KOPT-K1 (cell line): Measurements from ENCODE around the gene IL18.
"Not testable (repeated sequence)": the region's sequence is repeated elsewhere in the genome, so short reads cannot be mapped to it uniquely, and the experiment has no call there.

ENCODE experiments used
- H3K27ac ChIP-seq: fragments of 200-600 bp; sonication (generic); 2 replicates; pipeline ENCODE4 v1.5.1; 2016; ENCODE audit warnings: antibody characterized with exemption, mild to moderate bottlenecking, low read depth, low read length; ENCODE audit not compliant: poor library complexity, severe bottlenecking
- H3K36me3 ChIP-seq: fragments of 200-600 bp; sonication (generic); 2 replicates; pipeline ENCODE4 v1.5.1; 2017; ENCODE audit warnings: antibody characterized with exemption, mild to moderate bottlenecking, low read length, moderate library complexity; ENCODE audit not compliant: insufficient read depth
- H3K9me3 ChIP-seq: fragments of 200-600 bp; sonication (generic); 2 replicates; pipeline ENCODE4 v1.5.1; 2017; ENCODE audit warnings: antibody characterized with exemption, low read length, mild to moderate bottlenecking; ENCODE audit not compliant: insufficient read depth, poor library complexity, severe bottlenecking

Gene IL18

DNA sequence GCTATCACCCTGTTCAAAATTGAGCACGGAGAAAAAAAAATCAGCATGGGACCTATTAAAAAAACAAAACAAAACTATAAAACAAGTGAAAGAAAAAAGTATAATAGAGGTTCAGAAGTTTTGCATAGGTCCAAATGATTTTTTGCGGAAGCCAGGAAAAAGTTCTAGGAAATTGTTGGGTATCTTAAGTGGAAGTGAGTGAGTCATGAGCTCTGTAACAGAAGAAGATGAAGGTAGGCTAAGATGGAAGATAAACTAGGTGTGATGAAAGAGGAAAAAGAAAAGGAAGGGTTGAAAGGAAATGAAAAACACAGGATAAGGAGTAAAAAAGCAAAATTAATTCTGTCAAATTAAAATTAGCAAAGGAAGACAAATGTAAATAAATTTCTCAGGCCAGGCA is 49.4 kb downstream of the IL18 start:
- Histone ChIP-seq H3K27ac (no peak overlapping the region), H3K9me3 (no peaks in the 10 kb centered on the region), H3K36me3 (no peaks in the 10 kb centered on the region)

DNA sequence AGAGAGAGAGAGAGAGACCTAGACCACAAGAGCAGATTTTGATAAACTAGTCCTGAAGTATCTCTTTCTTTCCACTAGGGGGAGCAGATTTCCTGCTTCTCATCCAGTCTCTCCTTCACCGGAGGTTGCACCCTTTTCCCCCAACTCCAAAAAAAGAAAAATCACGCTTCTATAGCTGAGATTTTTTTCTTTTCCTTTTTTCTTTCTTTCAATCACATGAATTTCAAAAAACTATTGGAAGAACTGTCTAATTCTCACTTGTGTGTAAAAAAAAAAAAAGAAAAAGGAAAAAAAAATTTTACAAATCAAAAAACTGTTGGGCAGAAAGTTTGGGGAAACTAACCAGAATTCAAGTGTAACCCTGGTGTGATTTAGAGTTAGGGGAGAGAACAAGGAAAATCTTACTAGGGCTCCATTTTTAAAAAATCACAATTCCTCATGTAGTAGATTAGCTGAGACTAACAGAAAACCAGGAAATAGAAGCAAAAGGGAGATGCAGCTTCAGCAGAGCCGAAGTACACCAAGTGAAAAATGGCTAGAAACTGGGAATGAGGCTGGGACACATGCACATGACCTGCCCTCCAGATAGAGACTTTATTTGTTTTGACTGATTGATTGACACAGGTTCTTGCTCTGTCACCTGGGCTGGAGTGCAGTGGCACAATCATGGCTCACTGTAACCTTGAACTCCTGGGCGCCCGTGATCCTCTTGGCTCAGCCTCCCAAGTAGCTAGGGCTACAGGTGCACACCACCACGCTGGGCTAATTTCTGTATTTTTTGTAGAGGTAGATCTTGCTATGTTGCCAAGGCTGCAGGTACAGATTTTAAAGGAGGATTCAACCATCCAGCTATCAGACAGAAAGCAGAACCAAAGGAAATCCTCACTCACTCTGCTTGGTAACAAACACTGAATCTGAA is 50.1 kb downstream of the IL18 start:
- Histone ChIP-seq H3K36me3 (no peaks in the 10 kb centered on the region), H3K27ac (no peak overlapping the region), H3K9me3 (no peaks in the 10 kb centered on the region)

DNA sequence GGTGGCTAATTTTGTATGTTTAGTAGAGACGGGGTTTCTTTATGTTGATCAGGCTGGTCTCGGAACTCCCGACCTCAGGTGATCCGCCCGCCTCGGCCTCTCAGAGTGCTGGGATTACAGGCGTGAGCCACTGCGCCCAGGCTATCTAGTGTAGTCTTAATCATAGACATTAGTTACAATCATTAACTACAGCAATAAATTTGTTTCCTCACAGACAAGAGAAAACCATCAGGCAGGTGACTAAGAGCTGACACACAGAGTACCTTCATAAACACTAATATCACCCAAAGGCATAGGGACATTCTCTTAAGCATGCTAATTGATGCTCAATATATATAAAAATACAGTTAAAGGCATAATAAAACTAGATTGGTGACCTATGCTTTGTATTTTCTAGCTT is 57.8 kb downstream of the IL18 start:
- H3K36me3 ChIP-seq: no peaks in the 10 kb centered on the region
- H3K9me3 ChIP-seq: no peaks in the 10 kb centered on the region
- no peak overlapping the region for H3K27ac ChIP-seq

DNA sequence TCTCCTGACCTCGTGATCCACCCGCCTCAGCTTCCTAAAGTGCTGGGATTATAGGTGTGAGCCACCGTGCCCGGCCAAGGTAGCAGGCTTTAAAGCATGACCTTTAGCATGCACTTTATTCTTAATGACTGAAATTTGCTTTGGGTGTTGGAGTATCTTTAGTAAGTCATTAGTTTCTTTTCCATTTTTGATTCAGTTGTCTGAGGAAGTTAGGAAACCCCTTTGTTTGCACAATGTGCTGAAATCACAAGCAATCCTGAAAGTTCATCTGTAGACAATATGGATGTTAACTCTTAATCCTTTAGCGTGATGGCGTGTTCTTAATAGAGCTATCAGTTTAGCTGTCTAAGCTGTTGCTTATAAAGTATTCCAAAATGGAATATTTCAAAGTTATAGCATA is 60.4 kb downstream of the IL18 start:
- Histone ChIP-seq H3K27ac (no peak overlapping the region), H3K9me3 (no peaks in the 10 kb centered on the region), H3K36me3 (no peaks in the 10 kb centered on the region)

DNA sequence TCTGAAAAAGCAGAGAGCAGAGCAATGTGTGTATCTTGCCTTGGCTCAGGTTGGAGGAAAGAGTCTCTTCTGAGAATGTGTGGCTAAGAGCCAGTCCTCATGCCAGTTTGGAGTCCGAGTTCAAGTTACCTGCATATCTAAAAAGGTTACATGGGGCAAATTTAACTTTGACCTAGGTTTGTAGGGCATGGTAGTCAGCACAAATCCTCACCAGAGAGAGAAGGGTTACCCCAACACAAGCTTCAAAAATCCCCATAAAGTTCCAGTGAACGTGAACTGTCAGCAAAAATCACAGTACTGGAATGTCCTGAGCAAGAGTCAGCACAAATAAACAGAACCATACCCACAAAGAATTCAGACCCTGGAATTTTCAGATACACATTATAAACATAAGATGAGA is 63.4 kb downstream of the IL18 start:
- H3K9me3 ChIP-seq: no peaks in the 10 kb centered on the region
- H3K27ac ChIP-seq: no peak overlapping the region
- peaks cover 22% of the 10 kb centered on the region; the same call in 1 of the 2 replicates for H3K36me3 ChIP-seq

DNA sequence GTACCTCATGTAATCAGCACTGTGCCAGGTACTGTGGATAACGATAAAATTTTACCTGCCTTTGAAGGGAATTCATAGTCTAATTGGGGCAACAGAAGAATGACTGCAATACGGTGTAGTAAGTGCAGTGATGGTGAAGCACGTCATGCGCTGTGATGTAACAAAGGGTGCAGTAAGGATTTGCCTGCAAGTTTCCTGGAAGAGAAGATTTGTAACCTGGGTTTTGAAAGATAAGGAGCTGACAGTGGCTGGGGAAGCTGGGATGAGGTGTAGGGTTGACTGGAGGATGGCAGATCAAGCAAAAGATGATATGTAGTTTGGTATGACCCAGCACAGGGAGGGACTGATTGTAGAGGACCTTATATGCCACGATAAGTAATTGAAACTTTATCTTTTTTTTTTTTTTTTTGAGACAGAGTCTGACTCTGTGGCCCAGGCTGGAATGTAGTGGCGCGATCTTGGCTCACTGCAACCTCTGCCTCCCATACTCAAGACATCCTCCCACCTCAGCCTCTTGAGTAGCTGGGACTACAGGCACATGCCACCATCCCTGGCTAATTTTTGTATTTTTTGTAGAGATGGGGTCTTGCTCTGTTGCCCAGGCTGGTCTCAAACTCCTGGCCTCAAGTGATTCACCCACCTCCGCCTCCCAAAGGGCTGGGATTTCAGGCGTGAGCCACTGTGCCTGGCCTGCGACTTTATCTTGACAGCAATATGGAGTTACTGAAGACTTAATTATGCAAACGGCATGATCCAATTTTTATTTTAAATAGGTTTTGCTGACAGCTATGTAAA is 66.0 kb downstream of the IL18 start:
- no peaks in the 10 kb centered on the region for H3K9me3 ChIP-seq
- H3K36me3 ChIP-seq: peaks cover 44% of the 10 kb centered on the region
- H3K27ac ChIP-seq: no peak overlapping the region

DNA sequence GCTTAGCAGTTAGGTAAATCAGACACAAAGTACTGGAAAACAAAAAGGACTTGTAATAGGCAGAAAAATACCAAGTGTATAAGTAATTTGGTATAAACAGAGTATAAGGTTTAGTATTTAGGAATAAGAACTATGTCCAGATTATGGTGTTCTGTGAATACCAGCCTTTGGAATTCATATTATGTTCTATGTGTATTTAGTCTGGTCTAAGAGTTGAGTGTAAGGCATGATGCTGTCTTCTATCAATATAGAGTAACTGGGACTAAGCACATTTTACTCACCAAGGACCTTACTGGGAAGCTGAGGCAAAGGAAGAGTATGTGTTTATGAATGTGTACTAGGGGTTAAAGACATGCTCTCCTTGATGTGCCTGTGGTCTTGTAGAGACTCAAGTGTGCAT is 67.7 kb downstream of the IL18 start:
- peaks cover 61% of the 10 kb centered on the region for H3K36me3 ChIP-seq
- H3K9me3 ChIP-seq: no peaks in the 10 kb centered on the region
- H3K27ac ChIP-seq: no peak overlapping the region

DNA sequence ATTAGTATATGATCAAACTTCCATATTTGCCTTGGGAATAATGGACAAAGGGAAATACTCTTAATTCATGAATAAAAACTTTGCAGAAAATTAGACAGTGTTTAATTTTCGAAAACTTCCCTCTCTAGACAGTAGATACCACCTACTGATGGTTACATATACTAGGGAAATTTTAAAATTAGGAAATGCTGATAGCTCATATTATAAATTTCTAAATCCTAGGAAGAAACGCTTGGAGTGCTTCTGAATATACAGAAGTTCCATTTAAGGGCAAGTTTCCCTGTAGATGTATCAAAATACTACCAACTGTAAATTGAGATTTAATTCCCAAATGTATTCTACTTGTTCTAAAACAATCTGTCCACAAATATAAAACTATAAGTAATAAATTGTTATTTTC is 68.6 kb downstream of the IL18 start:
- peaks cover 70% of the 10 kb centered on the region for H3K36me3 ChIP-seq
- H3K9me3 ChIP-seq, H3K27ac ChIP-seq: not testable (repeated sequence)
